ENCODE measurements around the gene SPECC1. TPM values are rescaled to one million over a fixed set of nuclear protein-coding genes. Genes with fewer than 3 reads are reported as not detected.

The SPECC1 gene
- total RNA-seq, 4 donors from 2014 or later = 44.5 to 87.9 (median 70.0) TPM

DNA sequence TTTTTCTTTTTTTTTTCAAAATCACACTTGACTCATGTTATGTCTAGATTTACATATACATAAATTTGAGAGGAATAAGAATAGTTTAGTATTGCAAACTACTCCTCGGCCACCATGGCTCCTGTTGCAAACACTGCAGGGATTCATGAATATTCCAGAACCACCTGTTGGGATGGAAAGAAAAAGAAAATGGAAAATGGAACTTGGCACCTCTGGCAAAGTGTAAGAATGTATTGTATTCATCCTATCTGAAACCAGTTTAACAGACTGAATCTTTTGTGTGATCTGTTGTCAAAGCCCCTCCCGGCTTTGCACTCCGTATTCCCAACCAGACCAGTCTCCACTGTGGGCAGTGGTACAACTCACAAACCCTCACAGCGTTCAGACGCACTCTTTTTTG is 124.4 kb downstream of the SPECC1 start:
- TF ChIP-seq, protein P1, sequence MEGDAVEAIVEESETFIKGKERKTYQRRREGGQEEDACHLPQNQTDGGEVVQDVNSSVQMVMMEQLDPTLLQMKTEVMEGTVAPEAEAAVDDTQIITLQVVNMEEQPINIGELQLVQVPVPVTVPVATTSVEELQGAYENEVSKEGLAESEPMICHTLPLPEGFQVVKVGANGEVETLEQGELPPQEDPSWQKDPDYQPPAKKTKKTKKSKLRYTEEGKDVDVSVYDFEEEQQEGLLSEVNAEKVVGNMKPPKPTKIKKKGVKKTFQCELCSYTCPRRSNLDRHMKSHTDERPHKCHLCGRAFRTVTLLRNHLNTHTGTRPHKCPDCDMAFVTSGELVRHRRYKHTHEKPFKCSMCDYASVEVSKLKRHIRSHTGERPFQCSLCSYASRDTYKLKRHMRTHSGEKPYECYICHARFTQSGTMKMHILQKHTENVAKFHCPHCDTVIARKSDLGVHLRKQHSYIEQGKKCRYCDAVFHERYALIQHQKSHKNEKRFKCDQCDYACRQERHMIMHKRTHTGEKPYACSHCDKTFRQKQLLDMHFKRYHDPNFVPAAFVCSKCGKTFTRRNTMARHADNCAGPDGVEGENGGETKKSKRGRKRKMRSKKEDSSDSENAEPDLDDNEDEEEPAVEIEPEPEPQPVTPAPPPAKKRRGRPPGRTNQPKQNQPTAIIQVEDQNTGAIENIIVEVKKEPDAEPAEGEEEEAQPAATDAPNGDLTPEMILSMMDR (IDR thresholded peaks at IDR 0.05; ENCODE audit: low read depth) = no peak

DNA sequence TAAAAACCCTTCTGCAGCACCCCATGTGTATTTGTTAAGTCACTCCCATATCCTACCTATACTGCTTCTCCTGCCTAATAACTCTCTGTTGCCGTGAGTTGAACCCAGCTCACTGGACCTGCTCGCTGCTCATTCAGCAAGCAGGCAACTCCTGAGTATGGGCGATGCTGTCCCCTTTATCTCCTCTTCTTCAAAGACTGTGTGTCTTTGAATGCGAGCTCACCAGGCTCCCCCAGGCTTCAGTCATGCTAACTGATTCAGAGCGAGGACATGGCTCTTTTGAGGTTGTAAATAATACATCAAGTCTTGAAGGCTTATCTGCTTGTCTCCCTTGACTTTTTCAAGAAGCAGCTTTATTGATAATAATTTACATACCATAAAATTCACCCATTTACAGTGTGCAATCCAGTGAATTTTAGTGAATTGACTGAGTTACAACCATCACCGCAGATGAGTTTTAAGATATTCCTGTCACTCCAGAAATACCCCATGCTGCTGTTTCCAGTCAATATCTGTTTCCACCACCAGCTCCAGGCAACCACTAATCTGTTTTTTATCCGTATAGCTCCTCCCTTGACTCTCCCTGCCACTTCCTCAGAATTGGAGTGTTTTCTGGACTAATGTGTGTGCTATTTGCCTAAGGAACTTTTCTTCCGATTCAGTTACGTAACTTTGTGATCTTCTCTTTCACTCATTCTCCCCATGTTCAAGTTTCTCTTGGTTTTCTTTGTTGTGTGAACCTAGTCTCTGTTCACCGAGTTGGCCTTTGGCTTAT is 132.2 kb downstream of the SPECC1 start:
- TF ChIP-seq, protein P1 (IDR thresholded peaks at IDR 0.05; ENCODE audit: low read depth) = no peak

DNA sequence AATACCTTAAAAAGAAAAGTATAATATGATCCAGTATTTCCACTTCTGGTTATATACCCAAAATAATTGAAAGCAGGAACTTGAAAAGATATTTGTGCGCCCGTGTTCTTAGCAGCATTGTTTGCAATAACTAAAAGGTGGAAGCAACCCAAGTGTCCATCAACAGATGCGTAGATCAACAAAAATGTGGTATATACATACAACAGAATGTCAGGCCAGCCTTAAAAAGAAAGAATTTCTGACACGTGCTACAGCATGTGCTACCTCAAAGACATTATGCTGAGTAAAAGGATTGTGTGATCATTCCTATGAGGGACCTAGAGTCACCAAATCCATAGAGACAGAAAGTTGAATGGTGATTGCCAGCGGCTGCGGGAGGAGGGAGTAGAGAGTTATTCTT is 133.1 kb downstream of the SPECC1 start:
- TF ChIP-seq, protein P1 (IDR thresholded peaks at IDR 0.05; ENCODE audit: low read depth) = no peak

DNA sequence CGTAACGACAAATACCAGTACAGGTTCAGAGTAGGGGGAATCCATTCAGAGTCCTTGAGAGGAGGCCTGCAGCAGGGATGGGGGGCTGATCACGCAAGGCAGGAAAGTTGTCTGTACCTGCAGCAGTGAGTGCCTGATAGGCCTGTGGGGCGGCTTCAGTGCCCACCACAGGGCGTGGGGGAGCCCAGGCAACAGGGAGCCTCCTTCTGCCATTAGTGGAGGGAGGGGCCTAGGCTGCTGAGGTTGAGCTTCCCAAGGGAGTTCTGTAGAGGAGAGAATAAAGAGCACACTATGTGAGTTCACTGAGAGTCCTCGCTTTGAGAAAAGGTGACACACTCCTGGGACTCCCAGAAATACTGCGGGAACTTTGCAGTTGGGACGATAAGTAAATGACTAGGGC is 134.6 kb downstream of the SPECC1 start:
- TF ChIP-seq, protein P1 (IDR thresholded peaks at IDR 0.05; ENCODE audit: low read depth) = no peak

DNA sequence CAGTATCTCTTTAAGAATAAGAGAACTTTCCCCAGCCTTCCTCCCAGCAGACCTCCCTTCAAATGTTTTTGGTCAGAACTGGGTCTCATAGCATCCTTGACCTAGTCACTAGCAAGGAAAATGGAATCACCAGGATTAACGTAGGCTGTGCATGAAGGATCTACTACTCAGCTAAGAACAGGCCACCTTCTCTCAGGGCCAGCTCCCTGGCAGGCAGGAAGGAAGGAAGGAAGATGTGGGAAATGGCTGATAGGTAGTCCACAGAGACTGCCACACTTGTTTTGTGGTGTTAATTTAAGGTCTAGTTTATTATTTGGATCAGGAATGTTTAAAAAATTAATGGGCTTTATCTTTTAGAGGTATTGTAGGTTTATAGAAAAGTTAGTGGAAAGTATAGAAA is 136.4 kb downstream of the SPECC1 start:
- TF ChIP-seq, protein P1 (IDR thresholded peaks at IDR 0.05; ENCODE audit: low read depth) = no peak

DNA sequence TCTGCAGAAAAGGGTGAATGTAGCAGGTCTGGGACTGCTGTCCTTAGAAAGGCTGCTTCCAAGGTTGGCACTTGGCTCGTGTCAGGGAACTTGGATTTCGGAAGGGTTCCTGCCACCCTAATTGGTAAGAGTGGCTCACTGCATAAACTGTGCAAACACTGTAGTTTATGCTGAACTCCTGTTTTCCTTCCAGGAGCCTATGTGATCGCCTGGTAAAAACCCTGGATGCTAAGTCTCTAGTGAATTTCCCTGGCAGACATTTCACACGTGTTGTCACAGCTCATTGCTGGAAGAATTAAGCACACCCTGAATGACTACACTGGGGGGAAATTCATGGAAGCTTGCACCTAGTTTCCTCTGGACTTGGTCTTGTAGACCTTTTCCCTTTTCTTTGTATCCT is 140.1 kb downstream of the SPECC1 start:
- TF ChIP-seq, protein P1 (IDR thresholded peaks at IDR 0.05; ENCODE audit: low read depth) = no peak

DNA sequence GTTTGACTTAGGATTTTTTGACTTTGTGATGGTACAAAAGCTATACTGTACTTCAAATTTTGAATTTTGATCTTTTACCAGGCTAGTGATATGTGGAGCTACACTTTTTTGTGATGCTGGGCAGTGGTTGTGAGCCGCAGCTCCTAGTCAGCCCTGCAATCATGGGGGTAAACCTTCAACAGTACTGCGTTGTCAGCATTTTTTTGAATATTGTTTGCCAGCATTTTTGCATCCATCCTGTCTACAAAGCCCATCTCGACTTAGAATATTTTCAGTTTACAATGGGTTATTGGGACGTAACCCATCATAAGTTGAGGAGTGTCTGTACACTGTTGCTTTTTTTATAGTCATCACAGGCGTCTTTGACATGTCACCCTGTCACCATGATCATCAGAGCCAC is 142.0 kb downstream of the SPECC1 start:
- TF ChIP-seq, protein P1 (IDR thresholded peaks at IDR 0.05; ENCODE audit: low read depth) = no peak

All from subcutaneous adipose tissue (tissue), 4 donors.